KOPT-K1 (cell line): ENCODE measurements around the gene GPR148.
"Not testable (repeated sequence)": the region's sequence is repeated elsewhere in the genome, so short reads cannot be mapped to it uniquely, and the experiment has no call there.

Experiments used
- H3K27ac ChIP-seq: fragments of 200-600 bp; sonication (generic); 2 replicates; pipeline ENCODE4 v1.5.1; 2016; ENCODE audit warnings: antibody characterized with exemption, mild to moderate bottlenecking, low read depth, low read length; ENCODE audit not compliant: poor library complexity, severe bottlenecking
- H3K36me3 ChIP-seq: fragments of 200-600 bp; sonication (generic); 2 replicates; pipeline ENCODE4 v1.5.1; 2017; ENCODE audit warnings: antibody characterized with exemption, mild to moderate bottlenecking, low read length, moderate library complexity; ENCODE audit not compliant: insufficient read depth
- H3K9me3 ChIP-seq: fragments of 200-600 bp; sonication (generic); 2 replicates; pipeline ENCODE4 v1.5.1; 2017; ENCODE audit warnings: antibody characterized with exemption, low read length, mild to moderate bottlenecking; ENCODE audit not compliant: insufficient read depth, poor library complexity, severe bottlenecking

GPR148 gene, protein sequence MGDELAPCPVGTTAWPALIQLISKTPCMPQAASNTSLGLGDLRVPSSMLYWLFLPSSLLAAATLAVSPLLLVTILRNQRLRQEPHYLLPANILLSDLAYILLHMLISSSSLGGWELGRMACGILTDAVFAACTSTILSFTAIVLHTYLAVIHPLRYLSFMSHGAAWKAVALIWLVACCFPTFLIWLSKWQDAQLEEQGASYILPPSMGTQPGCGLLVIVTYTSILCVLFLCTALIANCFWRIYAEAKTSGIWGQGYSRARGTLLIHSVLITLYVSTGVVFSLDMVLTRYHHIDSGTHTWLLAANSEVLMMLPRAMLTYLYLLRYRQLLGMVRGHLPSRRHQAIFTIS

DNA sequence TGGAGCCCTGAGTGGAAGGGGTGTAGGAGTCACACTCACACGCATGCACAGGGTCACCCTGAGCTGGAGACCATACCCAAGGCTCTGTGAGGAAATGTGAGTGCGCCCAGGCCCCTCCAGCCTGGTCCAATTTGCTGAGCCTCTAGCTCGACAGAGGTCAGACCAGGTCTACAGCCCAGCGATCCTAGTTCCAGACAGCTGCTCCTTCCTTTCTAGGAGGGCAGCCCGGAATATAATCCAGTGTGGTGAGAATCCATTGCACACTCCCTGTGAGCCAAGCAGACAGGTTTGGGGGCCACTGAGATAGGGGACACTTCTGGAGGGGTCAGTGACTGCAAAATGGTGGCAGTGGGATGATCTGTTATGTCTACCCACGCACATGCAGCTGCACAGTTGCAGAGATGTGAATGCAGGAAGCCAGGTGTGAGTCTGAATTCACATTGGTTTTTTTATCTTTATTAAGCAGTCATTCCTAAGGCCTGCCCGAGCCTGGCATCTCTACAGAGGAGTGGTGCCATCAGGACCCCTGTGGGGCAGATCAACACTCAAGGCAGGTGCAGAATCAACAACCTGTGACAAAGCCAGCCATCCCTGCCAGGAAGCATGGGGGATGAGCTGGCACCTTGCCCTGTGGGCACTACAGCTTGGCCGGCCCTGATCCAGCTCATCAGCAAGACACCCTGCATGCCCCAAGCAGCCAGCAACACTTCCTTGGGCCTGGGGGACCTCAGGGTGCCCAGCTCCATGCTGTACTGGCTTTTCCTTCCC lies at the start of gene GPR148:
Gene GPR148 (plus strand): TSS at position 522 of the 768 bp plus-strand sequence. CDS start 82 bp downstream, at position 604.
- Histone ChIP-seq H3K9me3 (no peaks in the 10 kb centered on the region), H3K36me3 (no peaks in the 10 kb centered on the region), H3K27ac (no peak within 1 kb of the TSS)

DNA sequence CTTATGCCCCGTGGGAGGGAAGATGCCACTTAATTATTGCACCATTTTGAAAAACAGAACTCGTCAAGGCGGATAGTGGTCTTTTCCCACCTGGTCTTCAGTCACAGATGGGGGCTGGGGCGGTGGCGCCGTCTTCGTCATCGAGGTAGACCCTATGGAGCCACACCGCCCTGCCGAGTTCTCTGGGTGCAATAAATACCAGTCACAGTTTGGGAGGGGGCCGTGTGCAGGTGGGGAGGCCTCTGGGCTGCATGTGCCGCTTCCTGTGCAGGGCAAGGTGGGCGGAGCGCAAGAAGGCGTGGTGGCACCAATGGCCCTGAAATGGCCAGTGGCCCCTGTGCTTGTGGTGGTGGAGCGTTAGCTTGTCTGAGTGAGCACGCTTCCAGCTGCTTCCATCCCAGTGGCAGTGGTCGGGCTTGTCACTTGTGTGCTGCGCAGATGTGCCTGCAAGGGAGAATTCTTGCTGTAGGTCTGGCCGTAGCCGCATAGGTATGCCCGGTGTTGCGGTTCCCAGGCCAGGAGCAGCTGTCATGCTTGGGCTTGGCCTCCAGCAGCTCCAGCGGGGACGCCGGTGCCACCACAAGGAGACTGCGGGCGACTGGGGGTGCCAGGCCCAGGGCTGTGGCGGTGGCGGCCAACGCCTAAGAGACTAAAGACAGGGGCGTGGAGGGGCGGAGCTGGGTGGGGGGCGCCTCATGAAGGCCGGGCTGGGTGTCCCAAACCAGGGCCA lies 36.7 kb upstream of the GPR148 start:
- not testable (repeated sequence) for H3K36me3 ChIP-seq, H3K9me3 ChIP-seq, H3K27ac ChIP-seq

DNA sequence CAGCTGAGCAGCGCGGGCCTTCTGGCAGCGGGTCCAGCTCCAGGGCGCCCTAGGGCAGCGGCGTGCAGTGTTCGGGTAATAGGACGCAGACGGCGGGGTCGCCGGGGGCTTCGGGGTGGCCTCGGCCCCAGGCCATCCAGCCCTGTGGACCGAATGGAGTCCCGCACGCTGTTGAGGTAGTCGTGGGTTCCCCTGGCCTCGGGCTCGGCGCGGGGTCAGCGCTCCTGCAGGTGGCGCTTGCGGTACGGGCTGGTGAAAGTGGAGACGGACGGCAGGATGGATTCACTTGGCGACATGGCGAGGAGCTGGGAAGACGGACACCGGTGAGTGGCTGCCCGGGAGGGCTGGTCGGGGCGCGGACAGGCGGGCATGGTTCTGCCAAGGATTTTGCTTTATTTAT lies 35.4 kb upstream of the GPR148 start:
- H3K9me3 ChIP-seq, H3K36me3 ChIP-seq, H3K27ac ChIP-seq: not testable (repeated sequence)

DNA sequence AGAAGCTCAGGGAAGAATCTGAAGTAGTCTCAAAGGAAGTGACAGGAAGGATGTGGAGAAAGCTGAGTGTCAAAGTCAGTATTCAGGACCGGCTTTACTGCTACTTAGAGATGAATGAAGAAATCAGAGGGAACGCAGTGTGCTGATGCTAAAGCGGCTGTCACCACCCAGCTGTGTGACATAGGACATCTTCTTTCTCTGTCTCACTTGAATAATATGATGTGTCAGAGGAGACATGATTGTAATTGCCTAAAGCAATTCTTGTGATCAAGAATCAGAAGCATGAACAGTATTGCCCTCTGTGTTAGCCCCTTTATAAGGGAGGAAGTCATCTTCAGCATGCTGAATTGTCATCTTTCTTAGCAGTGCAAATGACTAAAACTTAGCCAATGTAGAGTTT lies 25.6 kb upstream of the GPR148 start:
- H3K36me3 ChIP-seq, H3K27ac ChIP-seq, H3K9me3 ChIP-seq: not testable (repeated sequence)

DNA sequence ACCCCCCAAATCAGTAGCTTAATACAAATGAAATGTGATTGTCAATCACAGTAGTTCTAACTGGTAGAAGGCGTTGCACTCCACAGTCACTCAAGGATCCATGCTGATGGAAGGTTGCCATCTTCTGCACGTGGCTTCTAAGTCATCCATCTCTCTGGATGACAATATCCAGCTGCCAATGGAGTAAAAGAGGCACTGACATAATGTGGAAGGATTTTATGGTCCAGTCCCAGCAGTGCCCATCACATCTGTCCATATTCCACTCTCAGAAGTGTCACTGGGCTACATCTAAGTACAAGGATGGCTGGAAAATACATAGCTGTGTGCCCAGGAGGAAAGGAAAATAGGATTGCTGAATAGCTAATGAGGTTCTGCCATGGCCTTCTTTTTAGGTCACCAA lies 14.1 kb upstream of the GPR148 start:
- H3K36me3 ChIP-seq, H3K9me3 ChIP-seq, H3K27ac ChIP-seq: not testable (repeated sequence)

DNA sequence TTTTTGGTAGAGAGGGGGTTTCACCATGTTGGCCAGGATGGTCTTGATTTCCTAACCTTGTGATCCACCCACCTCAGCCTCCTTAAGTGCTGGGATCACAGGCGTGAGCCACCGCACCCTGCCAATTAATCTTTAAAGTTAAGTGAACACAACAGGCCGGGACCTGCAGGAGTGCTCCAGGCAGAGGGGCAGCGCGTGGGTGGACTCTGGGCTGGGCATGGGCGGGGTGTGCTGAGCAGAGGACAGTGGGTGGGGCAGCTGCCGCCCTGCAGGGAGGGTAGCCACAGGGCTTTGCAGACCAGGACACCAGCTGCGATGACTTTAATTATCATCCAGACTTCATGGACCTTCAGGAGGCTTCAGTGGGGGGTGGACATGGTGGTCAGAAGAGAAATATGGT lies 8.8 kb upstream of the GPR148 start:
- Histone ChIP-seq H3K9me3 (no peaks in the 10 kb centered on the region), H3K36me3 (no peaks in the 10 kb centered on the region), H3K27ac (no peak overlapping the region)

DNA sequence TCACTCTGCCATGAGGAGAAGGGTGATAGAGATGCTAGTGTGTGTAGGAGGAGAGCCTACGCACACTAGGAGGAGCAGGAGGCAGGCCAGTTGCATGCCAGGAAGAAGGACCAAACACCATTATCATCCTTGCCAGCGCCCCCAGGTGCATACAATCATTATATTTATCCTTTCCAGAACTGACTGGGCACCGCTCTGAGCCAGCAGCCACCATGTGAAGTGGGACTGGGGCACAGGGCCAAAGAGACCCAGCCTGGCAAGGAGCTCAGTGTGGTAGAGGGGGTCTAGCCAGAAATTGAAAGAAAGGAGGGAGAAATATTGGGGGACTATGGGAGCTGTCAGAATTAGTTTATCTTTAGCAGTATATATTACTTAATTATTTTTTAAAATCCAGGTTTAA lies 8.3 kb upstream of the GPR148 start:
- Histone ChIP-seq H3K9me3 (no peaks in the 10 kb centered on the region), H3K27ac (no peak overlapping the region), H3K36me3 (no peaks in the 10 kb centered on the region)

DNA sequence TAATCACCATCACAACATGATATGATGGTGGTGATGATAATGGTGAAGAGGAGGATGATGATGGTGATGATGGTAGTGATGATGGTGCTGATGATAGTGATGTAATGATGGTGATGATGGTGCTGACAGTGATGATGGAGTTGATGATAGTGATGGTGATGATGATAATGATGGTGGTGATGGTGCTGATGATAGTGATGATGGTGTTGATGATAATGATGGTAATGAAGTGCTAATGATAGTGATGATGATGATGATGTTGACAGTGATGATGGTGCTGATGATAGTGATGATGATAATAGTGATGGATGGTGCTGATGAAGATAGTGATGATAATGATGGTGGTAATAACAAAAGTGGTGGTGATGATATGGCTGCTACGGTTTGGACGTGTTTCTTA lies 4.4 kb upstream of the GPR148 start:
- Histone ChIP-seq H3K36me3 (no peaks in the 10 kb centered on the region), H3K27ac (no peak overlapping the region), H3K9me3 (no peaks in the 10 kb centered on the region)

DNA sequence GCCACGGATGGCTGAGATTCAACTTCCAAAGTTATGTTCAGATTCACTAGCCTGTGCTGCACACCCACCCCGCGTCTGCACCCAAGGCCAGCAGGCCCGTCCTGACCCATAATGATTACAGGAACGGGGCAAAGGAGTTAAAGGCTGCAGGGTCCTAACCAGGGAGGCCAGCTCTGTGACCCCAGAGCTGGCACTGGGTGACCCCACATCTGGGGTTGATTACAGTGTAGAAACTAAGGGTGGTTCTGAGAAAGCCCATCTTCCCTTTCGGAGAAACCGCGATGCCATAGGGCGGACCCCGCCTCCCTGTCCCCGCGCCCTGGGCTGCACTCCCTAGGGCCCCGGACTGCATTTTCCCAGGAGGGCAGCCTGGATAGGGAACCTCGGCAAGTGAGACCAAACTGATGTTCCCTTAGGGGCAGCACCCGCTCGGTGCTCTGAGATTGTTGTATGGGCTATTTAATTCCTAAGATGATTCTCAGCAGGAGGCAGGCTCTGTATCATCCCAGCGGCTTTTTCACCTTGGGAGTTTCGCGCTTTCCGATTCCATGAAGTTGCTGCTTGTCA lies 2.2 kb upstream of the GPR148 start:
- no peak overlapping the region for H3K27ac ChIP-seq
- H3K9me3 ChIP-seq: no peaks in the 10 kb centered on the region
- no peaks in the 10 kb centered on the region for H3K36me3 ChIP-seq

DNA sequence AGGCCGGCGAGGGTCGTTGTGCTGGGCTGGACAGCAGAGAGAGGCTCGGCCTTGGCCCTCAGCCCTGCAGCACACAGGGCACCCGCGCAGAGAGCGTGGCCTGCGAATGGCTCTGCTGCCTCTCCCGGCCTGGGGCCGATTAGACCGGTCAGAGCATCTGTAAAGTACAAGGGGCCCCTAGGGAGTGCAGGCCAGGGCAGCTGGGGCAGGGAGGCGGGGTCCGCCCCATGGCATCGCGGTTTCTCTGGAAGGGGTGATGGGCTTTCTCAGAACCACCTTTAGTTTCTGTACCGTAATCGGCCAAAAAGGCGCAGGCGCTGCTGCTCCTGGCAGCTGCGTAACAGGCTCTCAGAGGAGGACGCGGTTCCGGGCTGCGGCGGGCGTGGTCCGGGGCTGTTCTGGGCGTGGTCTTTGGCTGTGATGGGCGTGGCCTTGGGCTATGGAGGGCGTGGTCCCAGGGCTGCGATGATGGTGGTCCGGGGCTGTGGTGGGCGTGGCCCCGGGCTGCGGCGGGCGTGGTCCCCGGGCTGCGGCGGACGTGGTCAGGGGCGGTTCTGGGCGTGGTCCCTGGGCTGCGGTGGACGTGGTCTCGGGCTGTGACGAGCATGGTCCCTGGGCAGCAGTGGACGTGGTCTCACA lies 1.5 kb upstream of the GPR148 start:
- Histone ChIP-seq H3K9me3 (no peaks in the 10 kb centered on the region), H3K27ac (no peak overlapping the region), H3K36me3 (no peaks in the 10 kb centered on the region)

DNA sequence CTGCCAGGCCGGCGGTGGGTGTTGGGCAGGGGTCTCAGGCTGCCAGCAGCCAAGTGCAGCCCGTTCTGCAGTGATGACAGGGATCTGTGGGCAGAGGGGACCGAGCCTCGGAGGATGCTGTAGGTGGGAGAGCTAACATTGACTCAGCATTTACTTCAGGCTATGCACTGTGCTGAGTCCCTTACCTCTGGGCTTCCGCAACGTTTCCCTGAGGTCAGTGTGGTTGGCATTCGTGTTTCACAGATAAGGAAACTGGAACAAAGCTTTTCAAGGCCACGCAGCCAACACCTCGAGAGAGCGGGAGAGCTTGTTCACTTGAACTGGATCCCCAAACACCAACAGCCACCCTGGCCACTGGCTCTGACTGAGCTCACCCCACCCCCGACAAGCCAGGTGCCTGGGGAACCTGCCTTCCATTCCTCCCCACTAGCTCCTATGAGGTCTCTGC lies 839 bp upstream of the GPR148 start:
- Histone ChIP-seq H3K36me3 (no peaks in the 10 kb centered on the region), H3K9me3 (no peaks in the 10 kb centered on the region), H3K27ac (no peak overlapping the region)

DNA sequence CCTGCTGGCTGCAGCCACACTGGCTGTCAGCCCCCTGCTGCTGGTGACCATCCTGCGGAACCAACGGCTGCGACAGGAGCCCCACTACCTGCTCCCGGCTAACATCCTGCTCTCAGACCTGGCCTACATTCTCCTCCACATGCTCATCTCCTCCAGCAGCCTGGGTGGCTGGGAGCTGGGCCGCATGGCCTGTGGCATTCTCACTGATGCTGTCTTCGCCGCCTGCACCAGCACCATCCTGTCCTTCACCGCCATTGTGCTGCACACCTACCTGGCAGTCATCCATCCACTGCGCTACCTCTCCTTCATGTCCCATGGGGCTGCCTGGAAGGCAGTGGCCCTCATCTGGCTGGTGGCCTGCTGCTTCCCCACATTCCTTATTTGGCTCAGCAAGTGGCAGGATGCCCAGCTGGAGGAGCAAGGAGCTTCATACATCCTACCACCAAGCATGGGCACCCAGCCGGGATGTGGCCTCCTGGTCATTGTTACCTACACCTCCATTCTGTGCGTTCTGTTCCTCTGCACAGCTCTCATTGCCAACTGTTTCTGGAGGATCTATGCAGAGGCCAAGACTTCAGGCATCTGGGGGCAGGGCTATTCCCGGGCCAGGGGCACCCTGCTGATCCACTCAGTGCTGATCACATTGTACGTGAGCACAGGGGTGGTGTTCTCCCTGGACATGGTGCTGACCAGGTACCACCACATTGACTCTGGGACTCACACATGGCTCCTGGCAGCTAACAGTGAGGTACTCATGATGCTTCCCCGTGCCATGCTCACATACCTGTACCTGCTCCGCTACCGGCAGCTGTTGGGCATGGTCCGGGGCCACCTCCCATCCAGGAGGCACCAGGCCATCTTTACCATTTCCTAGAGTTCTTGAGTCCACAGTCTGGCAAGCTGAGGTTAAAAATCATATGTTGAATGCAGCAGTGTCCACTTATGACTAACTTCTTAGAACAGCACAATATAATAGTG lies 741 bp downstream of the GPR148 start:
- Histone ChIP-seq H3K9me3 (no peaks in the 10 kb centered on the region), H3K36me3 (no peaks in the 10 kb centered on the region), H3K27ac (no peak overlapping the region)

DNA sequence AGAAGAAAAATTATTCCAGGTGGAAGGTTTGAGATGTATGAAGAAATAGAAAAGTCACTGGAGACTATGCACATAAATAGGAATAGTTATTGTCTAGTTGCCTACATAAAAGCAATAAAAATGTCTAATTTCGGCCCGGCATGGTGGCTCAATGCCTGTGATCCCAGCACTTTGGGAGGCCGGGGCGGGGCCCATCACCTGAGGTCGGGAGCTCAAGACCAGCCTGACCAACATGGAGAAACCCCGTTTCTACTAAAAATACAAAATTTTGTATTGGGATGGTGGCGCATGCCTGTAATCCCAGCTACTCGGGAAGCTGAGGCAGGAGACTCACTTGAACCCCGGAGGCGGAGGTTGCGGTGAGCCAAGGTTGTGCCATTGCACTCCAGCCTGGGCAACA lies 3.4 kb downstream of the GPR148 start:
- not testable (repeated sequence) for H3K27ac ChIP-seq, H3K9me3 ChIP-seq, H3K36me3 ChIP-seq

DNA sequence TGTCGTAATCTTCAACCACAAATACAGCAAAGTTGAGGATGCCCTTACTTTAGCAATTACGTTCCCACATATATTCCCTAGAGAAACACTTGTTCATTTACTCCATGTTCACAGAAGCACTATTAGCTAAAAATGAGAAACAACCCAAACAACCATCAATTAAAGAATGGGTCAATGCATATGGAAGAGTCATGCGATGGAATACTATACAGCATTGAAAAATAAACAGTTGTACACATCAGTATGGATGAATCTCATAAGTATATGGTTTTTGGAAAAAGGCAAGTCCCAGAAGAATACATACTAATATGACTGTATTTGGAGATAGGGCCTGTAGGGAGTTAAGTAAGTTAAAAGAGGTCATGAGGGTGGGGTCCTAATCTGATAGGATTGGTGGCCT lies 6.3 kb downstream of the GPR148 start:
- Histone ChIP-seq H3K36me3 (no peaks in the 10 kb centered on the region), H3K9me3 (no peaks in the 10 kb centered on the region), H3K27ac (no peak overlapping the region)
